Measurements from ENCODE around the gene PRTN3.

DNA sequence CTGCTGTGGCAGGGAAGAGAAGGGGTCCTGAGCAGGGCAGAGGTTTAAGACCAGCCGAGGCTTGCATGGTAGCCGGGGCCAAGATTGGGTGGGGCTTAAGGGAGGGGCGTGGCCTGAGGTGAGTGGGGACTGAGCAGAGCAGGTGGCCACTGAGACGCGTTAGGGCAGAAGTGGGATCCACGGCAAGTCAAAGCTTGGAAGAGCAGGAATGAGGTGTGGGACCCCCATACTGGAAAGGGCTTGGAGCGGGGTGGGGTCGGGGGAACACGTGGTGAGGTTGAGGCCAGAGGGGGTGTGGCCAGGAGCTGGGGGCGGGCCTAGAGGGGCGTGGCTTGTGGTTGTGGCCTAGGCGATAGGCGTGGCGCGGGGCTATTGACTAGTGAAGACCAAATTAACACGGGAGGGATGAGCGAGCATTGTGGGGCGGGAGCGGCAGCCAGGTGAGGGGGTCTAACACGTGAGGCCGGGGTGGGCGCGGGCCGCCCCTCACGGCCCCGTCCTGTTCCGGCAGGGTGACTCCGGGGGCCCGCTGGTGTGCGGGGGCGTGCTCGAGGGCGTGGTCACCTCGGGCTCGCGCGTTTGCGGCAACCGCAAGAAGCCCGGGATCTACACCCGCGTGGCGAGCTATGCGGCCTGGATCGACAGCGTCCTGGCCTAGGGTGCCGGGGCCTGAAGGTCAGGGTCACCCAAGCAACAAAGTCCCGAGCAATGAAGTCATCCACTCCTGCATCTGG, 21.9 kb downstream of the PRTN3 start:
- TF ChIP-seq EZH2phosphoT487 (IDR thresholded peaks at IDR 0.05; ENCODE audit: borderline replicate concordance) (no peak), CTCF (conservative IDR thresholded peaks at IDR 0.05; ENCODE audit: low read length) (no peak)

All from Loucy (cell line).